ENCODE measurements around the gene PPP1R13B.

PPP1R13B gene

DNA sequence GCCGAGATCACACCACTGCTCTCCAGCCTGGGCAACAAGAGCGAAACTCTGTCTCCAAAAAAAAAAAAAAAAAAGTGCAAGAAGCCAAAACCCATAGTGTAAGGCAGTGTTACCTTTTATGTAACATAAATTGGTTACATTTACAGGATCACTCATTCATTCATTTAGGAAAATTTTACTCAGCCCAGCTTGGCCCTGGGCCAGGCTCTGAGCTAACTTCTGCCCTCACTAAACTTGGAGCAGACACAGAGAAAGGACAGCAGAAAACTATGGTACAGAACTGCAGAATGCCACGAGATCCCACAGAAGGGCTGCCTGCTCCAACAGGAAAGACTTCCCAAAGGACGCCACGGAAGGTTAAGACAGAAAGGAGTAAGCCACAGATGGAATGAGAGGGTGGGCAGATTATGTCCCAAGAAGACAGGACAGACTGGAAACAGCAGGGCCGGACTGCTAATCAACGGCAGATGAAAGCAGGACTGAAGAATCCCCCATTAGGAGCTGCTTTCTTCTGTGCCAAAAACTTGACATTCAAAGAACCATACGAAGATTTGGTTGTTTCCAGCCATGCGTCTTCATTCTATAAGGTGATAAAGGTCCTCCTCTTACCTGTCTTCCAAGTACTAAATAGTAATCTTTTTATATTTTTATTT is 18.9 kb downstream of the PPP1R13B start (continued):
- TF ChIP-seq, protein P1, sequence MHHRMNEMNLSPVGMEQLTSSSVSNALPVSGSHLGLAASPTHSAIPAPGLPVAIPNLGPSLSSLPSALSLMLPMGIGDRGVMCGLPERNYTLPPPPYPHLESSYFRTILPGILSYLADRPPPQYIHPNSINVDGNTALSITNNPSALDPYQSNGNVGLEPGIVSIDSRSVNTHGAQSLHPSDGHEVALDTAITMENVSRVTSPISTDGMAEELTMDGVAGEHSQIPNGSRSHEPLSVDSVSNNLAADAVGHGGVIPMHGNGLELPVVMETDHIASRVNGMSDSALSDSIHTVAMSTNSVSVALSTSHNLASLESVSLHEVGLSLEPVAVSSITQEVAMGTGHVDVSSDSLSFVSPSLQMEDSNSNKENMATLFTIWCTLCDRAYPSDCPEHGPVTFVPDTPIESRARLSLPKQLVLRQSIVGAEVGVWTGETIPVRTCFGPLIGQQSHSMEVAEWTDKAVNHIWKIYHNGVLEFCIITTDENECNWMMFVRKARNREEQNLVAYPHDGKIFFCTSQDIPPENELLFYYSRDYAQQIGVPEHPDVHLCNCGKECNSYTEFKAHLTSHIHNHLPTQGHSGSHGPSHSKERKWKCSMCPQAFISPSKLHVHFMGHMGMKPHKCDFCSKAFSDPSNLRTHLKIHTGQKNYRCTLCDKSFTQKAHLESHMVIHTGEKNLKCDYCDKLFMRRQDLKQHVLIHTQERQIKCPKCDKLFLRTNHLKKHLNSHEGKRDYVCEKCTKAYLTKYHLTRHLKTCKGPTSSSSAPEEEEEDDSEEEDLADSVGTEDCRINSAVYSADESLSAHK (tag by site-specific recombination; IDR thresholded peaks at IDR 0.05): no peak
- TF ChIP-seq, protein P2, sequence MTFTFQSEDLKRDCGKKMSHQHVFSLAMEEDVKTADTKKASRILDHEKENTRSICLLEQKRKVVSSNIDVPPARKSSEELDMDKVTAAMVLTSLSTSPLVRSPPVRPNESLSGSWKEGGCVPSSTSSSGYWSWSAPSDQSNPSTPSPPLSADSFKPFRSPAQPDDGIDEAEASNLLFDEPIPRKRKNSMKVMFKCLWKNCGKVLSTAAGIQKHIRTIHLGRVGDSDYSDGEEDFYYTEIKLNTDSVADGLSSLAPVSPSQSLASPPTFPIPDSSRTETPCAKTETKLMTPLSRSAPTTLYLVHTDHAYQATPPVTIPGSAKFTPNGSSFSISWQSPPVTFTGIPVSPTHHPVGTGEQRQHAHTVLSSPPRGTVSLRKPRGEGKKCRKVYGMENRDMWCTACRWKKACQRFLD (tag by site-specific recombination; IDR thresholded peaks at IDR 0.05): no peak
- TF ChIP-seq ZNF19 (tag by site-specific recombination; IDR thresholded peaks at IDR 0.05; ENCODE audit: low read depth): no peak
- TF ChIP-seq ZNF311 (tag by site-specific recombination; IDR thresholded peaks at IDR 0.05; ENCODE audit: borderline replicate concordance): no peak
- 0 out of 2 replicates have a peak, but pooled peaks have one; percentile 26 for TF ChIP-seq IKZF3 (tag by site-specific recombination; IDR thresholded peaks at IDR 0.05)
- TF ChIP-seq KLF16 (tag by site-specific recombination; IDR thresholded peaks at IDR 0.05): no peak
- TF ChIP-seq, protein P3, sequence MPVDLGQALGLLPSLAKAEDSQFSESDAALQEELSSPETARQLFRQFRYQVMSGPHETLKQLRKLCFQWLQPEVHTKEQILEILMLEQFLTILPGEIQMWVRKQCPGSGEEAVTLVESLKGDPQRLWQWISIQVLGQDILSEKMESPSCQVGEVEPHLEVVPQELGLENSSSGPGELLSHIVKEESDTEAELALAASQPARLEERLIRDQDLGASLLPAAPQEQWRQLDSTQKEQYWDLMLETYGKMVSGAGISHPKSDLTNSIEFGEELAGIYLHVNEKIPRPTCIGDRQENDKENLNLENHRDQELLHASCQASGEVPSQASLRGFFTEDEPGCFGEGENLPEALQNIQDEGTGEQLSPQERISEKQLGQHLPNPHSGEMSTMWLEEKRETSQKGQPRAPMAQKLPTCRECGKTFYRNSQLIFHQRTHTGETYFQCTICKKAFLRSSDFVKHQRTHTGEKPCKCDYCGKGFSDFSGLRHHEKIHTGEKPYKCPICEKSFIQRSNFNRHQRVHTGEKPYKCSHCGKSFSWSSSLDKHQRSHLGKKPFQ (tag by site-specific recombination; IDR thresholded peaks at IDR 0.05): no peak
- TF ChIP-seq ZNF600 (tag by site-specific recombination; IDR thresholded peaks at IDR 0.05): peak; percentile 69
- TF ChIP-seq, protein P4, sequence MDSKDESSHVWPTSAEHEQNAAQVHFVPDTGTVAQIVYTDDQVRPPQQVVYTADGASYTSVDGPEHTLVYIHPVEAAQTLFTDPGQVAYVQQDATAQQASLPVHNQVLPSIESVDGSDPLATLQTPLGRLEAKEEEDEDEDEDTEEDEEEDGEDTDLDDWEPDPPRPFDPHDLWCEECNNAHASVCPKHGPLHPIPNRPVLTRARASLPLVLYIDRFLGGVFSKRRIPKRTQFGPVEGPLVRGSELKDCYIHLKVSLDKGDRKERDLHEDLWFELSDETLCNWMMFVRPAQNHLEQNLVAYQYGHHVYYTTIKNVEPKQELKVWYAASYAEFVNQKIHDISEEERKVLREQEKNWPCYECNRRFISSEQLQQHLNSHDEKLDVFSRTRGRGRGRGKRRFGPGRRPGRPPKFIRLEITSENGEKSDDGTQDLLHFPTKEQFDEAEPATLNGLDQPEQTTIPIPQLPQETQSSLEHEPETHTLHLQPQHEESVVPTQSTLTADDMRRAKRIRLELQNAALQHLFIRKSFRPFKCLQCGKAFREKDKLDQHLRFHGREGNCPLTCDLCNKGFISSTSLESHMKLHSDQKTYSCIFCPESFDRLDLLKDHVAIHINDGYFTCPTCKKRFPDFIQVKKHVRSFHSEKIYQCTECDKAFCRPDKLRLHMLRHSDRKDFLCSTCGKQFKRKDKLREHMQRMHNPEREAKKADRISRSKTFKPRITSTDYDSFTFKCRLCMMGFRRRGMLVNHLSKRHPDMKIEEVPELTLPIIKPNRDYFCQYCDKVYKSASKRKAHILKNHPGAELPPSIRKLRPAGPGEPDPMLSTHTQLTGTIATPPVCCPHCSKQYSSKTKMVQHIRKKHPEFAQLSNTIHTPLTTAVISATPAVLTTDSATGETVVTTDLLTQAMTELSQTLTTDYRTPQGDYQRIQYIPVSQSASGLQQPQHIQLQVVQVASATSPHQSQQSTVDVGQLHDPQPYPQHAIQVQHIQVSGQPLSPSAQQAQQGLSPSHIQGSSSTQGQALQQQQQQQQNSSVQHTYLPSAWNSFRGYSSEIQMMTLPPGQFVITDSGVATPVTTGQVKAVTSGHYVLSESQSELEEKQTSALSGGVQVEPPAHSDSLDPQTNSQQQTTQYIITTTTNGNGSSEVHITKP (tag by site-specific recombination; IDR thresholded peaks at IDR 0.05): 0 out of 2 replicates have a peak, but pooled peaks have one; percentile 26

DNA sequence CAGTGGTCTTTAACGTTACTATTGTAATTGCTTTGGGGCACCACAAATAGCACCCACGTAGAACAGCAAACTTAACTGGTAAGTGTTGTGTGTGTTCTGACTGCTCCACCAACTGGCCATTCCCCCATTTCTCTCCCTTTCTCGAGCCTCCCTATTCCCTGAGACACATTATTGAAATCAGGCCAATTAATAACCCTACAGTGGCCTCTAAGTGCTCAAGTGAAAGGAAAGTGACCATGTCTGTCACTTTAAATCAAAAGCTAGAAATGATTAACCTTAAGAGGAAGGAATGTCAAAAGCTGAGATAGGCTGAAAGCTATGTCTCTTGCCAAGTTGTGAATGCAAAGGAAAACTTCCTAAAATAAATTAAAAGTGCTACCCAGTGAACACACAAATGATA is 22.3 kb downstream of the PPP1R13B start:
- ChIA-PET POLR2A (interaction anchor here (1.1 kb wide), 1 partner anchor 10 kb away, joined by 6 read pairs; no protein-coding TSS in a partner anchor), CTCF (interaction anchor here (0.6 to 1.5 kb wide), 2 partner anchors 16 to 134 kb away, joined by 3 to 4 read pairs; no protein-coding TSS in a partner anchor)
- TF ChIP-seq GLIS2 (tag by site-specific recombination; IDR thresholded peaks at IDR 0.05): no peak
- peaks cover 16% of the 10 kb centered on the region for H3K4me1 ChIP-seq (ENCODE audit: control insufficient read depth, insufficient read depth, low read length)
- H3K9me3 ChIP-seq (ENCODE audit: control insufficient read depth, insufficient read depth, low read depth, low read length): no peaks in the 10 kb centered on the region
- H3K4me3 ChIP-seq (ENCODE audit: low read depth, low read length): no peak overlapping the region
- no peak overlapping the region for H3K27ac ChIP-seq (ENCODE audit: extremely low read depth, low read depth, low read length)
- no peaks in the 10 kb centered on the region; a peak in 1 of 3 replicates for H3K36me3 ChIP-seq (ENCODE audit: control insufficient read depth in 2 of 2, insufficient read depth in 1 of 2, low read length in 2 of 2)

DNA sequence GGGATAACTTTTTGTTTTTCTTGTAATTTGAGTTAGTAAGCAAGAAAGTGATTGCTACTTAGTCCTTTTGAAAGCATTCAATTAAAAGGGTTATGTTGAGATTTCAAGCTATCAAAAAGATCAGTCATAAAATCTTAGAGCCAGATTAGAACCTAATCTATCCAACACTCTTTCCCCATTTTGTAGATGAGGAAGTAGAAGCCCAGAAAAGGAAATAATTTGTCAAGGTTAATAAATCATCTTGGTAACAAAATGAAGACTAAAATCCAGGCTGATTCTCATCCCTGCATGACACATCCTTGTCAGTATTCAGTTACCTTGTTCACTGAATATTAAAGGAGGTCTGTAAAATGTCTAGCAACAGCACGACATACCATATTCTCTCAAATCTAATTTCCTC is 26.5 kb downstream of the PPP1R13B start:
- ChIA-PET POLR2A (interaction anchor here (1.0 kb wide), 1 partner anchor 106 kb away, joined by 10 read pairs; the partner anchor contains the start of gene XRCC3), CTCF (interaction anchor here (0.7 to 2.7 kb wide), 5 partner anchors 10 to 93 kb away, joined by 3 to 15 read pairs (median 3); no protein-coding TSS in a partner anchor)
- H3K9me3 ChIP-seq (ENCODE audit: control insufficient read depth, insufficient read depth, low read depth, low read length): no peaks in the 10 kb centered on the region
- no peak overlapping the region for H3K4me3 ChIP-seq (ENCODE audit: low read depth, low read length)
- no peaks in the 10 kb centered on the region; a peak in 1 of 3 replicates for H3K36me3 ChIP-seq (ENCODE audit: control insufficient read depth in 2 of 2, insufficient read depth in 1 of 2, low read length in 2 of 2)
- peaks cover 39% of the 10 kb centered on the region for H3K4me1 ChIP-seq (ENCODE audit: control insufficient read depth, insufficient read depth, low read length)
- H3K27ac ChIP-seq (ENCODE audit: extremely low read depth, low read depth, low read length): no peak overlapping the region; the same call in 1 of the 2 replicates
- TF ChIP-seq ZNF530 (tag by site-specific recombination; IDR thresholded peaks at IDR 0.05; ENCODE audit: low read depth): no peak
- TF ChIP-seq ZNF791 (tag by site-specific recombination; IDR thresholded peaks at IDR 0.05): no peak
- peak; percentile 22 for TF ChIP-seq ZNF843 (tag by site-specific recombination; IDR thresholded peaks at IDR 0.05)
- TF ChIP-seq BCL11A (tag by site-specific recombination; IDR thresholded peaks at IDR 0.05; ENCODE audit: low read depth): peak; percentile 69; the same call in 1 of the 2 replicates
- TF ChIP-seq, protein P5, sequence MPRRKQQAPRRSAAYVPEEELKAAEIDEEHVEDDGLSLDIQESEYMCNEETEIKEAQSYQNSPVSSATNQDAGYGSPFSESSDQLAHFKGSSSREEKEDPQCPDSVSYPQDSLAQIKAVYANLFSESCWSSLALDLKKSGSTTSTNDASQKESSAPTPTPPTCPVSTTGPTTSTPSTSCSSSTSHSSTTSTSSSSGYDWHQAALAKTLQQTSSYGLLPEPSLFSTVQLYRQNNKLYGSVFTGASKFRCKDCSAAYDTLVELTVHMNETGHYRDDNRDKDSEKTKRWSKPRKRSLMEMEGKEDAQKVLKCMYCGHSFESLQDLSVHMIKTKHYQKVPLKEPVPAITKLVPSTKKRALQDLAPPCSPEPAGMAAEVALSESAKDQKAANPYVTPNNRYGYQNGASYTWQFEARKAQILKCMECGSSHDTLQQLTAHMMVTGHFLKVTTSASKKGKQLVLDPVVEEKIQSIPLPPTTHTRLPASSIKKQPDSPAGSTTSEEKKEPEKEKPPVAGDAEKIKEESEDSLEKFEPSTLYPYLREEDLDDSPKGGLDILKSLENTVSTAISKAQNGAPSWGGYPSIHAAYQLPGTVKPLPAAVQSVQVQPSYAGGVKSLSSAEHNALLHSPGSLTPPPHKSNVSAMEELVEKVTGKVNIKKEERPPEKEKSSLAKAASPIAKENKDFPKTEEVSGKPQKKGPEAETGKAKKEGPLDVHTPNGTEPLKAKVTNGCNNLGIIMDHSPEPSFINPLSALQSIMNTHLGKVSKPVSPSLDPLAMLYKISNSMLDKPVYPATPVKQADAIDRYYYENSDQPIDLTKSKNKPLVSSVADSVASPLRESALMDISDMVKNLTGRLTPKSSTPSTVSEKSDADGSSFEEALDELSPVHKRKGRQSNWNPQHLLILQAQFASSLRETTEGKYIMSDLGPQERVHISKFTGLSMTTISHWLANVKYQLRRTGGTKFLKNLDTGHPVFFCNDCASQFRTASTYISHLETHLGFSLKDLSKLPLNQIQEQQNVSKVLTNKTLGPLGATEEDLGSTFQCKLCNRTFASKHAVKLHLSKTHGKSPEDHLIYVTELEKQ (tag by site-specific recombination; IDR thresholded peaks at IDR 0.05; ENCODE audit: borderline replicate concordance): peak; percentile 61; the same call in 1 of the 2 replicates
- 0 out of 2 replicates have a peak, but pooled peaks have one; percentile 24 for TF ChIP-seq ZNF24 (tag by site-specific recombination; IDR thresholded peaks at IDR 0.05)
- TF ChIP-seq, protein P6, sequence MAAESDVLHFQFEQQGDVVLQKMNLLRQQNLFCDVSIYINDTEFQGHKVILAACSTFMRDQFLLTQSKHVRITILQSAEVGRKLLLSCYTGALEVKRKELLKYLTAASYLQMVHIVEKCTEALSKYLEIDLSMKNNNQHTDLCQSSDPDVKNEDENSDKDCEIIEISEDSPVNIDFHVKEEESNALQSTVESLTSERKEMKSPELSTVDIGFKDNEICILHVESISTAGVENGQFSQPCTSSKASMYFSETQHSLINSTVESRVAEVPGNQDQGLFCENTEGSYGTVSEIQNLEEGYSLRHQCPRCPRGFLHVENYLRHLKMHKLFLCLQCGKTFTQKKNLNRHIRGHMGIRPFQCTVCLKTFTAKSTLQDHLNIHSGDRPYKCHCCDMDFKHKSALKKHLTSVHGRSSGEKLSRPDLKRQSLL (tag by site-specific recombination; IDR thresholded peaks at IDR 0.05): no peak

Data from HEK293 (cell line).